Left forelimb (tissue), 1 donor: ENCODE results near the gene URM1.

Source experiments
- DNase-seq: peaks from one replicate; pipeline ENCODE4 v3.0.0-alpha.2; 2018; ENCODE audit warnings: low spot score

URM1 gene

DNA sequence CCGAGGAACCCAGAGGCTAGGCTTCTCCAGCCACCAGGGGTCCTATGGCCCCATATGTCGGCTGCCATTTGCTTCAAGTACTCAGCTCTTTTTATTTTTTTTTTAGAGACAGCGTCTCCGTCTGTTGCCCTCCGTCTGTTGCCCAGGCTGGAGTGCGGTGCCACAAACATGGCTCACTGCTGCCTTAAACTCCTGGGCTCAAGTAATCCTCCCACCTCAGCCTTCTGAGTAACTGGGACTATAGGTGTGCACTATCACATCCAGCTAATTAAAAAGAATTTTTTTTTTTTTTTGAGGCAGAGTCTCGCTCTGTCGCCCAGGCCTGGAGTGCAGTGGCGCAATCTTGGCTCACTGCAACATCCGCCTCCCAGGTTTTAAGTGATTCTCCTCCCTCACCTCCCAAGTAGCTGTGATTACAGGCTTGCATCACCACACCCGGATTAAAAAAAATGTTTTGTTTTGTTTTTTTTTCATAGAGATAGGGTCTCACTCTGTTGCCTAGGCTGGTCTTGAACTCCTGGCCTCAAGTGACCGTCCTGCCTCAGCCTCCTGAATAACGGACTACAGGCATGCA lies 58.4 kb downstream of the URM1 start:
- DNase-seq: no peak

GRCh38 chr9:128431207-128431606 lies 60.0 kb downstream of the URM1 start:
- no peak for DNase-seq

DNA sequence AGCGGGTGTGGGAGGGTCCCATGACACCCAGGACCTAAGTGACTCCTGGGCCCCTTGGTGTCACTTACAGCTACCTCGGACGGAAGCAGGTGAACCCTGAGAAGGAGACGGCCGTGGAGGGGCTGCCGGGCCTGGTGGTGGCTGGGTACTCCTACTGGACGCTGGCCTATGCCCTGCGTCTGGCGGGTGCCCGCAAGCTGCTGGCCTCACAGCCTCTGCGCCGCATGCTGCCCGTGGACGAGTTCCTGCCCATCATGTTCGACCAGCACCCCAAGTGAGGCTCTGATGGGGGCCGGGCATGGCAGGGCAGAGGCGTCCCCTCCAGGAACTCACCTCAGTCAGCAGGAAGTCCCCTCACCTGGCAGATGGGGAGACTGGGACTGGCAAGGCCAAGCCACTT lies 63.2 kb downstream of the URM1 start:
- no peak for DNase-seq

DNA sequence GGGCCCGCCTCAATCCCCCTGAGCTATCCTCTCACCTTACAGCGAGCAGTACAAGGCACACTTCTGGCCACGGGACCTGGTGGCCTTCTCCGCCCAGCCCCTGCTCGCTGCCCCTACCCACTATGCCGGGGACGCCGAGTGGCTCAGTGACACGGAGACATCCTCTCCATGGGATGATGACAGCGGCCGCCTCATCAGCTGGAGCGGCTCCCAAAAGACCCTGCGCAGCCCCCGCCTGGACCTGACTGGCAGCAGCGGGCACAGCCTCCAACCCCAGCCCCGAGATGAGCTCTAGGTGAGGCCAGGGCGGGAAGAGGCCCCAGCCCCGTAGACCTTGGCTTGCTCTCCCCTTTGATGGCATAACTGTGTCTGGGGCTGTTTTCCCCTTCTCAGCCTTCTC lies 64.4 kb downstream of the URM1 start:
- no peak for DNase-seq

DNA sequence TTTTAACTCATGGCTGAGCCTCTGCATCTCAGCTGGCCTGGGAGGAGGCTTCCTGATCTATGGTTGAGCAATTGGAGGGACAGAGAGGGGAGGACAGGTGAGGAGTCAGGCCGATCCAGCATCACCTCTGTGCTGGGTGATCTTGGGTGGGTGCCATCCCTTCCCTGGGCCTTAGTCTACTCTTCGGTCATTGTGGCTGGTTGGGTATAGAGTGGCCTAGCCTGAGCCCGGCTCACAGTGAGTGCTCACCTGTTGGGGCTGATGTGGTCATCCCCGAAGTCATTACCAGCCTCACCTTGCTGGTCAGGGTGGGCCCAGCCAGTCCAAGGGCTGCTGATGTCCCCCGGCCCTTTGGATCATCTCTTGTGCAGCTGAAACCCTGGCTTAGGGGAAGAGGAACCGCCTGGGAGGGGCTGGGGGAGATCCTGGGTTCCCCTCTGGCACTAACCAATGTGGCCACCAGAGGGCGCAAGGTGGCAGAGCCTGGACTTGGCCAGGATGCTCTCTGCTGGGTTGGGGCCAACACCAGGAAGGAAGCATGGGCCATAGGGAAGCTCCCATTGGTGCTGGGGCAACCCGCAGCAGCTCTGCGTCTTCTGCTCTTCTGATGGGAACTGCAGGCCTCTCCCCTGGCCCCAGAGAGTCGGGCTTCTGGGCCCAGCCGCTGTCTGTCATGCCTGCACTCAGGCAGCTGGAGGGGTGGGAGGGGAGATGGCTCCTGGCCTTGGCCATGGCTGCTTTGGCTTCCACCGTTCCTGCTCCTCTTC lies 67.4 kb downstream of the URM1 start:
- peak; percentile 90 for DNase-seq

- DNase-seq: no peak
Measured at GRCh38 chr9:128439273-128439672, 68.1 kb downstream of the URM1 start.
